ENCODE measurements around the gene ADAMTS2. TPM values are rescaled to one million over a fixed set of nuclear protein-coding genes. Genes with fewer than 3 reads are reported as not detected.

ADAMTS2 gene
- total and polyA plus RNA-seq, 2 of the 4 experiments (the other 2 are of a cell fraction): 19.0 to 58.8 TPM

- TF ChIP-seq, protein P1, sequence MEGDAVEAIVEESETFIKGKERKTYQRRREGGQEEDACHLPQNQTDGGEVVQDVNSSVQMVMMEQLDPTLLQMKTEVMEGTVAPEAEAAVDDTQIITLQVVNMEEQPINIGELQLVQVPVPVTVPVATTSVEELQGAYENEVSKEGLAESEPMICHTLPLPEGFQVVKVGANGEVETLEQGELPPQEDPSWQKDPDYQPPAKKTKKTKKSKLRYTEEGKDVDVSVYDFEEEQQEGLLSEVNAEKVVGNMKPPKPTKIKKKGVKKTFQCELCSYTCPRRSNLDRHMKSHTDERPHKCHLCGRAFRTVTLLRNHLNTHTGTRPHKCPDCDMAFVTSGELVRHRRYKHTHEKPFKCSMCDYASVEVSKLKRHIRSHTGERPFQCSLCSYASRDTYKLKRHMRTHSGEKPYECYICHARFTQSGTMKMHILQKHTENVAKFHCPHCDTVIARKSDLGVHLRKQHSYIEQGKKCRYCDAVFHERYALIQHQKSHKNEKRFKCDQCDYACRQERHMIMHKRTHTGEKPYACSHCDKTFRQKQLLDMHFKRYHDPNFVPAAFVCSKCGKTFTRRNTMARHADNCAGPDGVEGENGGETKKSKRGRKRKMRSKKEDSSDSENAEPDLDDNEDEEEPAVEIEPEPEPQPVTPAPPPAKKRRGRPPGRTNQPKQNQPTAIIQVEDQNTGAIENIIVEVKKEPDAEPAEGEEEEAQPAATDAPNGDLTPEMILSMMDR (conservative IDR thresholded peaks at IDR 0.05; ENCODE audit: low read depth, low read length): no peak
Observed at GRCh38 chr5:179343021-179343718, 2.1 kb downstream of the ADAMTS2 start (continued).

DNA sequence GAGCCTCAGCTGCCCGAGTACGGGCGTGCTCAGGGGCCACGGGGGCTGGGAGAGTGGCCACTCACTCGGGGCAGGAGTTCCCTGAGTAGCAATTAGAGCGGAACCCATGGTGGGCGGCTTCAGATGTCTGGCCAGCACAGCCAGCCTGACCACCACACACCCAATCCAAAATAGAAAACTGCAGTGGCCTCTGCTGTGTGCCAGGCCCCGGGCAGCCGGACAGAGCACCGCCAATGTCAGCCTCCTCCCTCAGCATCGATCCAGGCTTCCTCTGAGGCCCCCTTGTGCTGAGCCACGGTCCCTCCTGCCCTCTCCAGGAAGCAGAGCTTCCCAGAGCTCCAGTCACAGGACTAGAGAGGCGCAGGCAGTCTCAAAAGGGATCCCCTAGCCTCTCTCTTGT, 2.7 kb downstream of the ADAMTS2 start:
- Histone ChIP-seq H2BK15ac (ENCODE audit: low read depth, low read length) (no peak overlapping the region), H3K9ac (ENCODE audit: low read depth, low read length) (0 out of 2 replicates have a peak overlapping the region, but pooled peaks have one; percentile 9), H3K56ac (ENCODE audit: extremely low read depth, insufficient read depth, low read length) (no peak overlapping the region), H2BK20ac (ENCODE audit: low read depth, low read length) (no peak overlapping the region), H3K36me3 (ENCODE audit: control insufficient read depth, insufficient read depth, low read length) (peaks cover 8% of the 10 kb centered on the region; the same call in 1 of the 2 replicates), H4K5ac (ENCODE audit: low read depth, low read length) (no peak overlapping the region), H4K91ac (ENCODE audit: insufficient read depth, low read depth, low read length) (no peak overlapping the region), H3K9me3 (ENCODE audit: control insufficient read depth, insufficient read depth, low read length) (no peaks in the 10 kb centered on the region), H2BK120ac (ENCODE audit: low read depth, low read length) (no peak overlapping the region), H3K14ac (replicated peaks; ENCODE audit: low read depth, low read length) (no peak overlapping the region), H2AK5ac (ENCODE audit: low read depth, low read length) (peak overlapping the region; percentile 78; the same call in 1 of the 2 replicates), H2AFZ (replicated peaks; ENCODE audit: low read length, poor library complexity) (peak overlapping the region; percentile 65), H3K27me3 (ENCODE audit: control insufficient read depth, insufficient read depth, low read length) (no peaks in the 10 kb centered on the region), H3K9me1 (ENCODE audit: insufficient read depth, low read length) (peaks cover 4% of the 10 kb centered on the region), H3K79me1 (ENCODE audit: low read depth in 1 of 2, low read length in 2 of 2) (peaks cover 16 to 63% of the 10 kb centered on the region in 2 experiments), H2BK5ac (ENCODE audit: low read depth, low read length, poor library complexity, severe bottlenecking) (no peak overlapping the region), H4K20me1 (ENCODE audit: insufficient read depth, low read length) (peaks cover 43% of the 10 kb centered on the region), H4K8ac (ENCODE audit: low read depth in 2 of 2, low read length in 2 of 2) (peak overlapping the region in 1 of 2 experiments; percentile 12; a peak in 1 of 4 replicates), H2AK9ac (replicated peaks; ENCODE audit: low read depth, low read length, poor library complexity) (peak overlapping the region; percentile 96), H3K4me3 (ENCODE audit: insufficient read depth, low read depth, low read length) (no peak overlapping the region), H3K27ac (ENCODE audit: insufficient read depth, low read length) (no peak overlapping the region), H3K4ac (ENCODE audit: low read depth, low read length) (0 out of 2 replicates have a peak overlapping the region, but pooled peaks have one; percentile 55), H3K4me1 (ENCODE audit: control insufficient read depth, insufficient read depth, low read length) (peaks cover 15% of the 10 kb centered on the region), H3K23ac (ENCODE audit: low read depth, low read length) (peak overlapping the region; percentile 86), H3K4me2 (ENCODE audit: low read depth, low read length) (peak overlapping the region; percentile 85; the same call in 1 of the 2 replicates), H3K18ac (ENCODE audit: low read depth, low read length) (no peak overlapping the region)
- dilution Hi-C loops (cut with HindIII; ENCODE audit: low sequenced_read_pairs, unreplicated experiment): no loop called here
- peak; percentile 33 for ATAC-seq (ENCODE audit: low read depth)
- ChIA-PET CTCF (interaction anchor here (1.0 kb wide), 1 partner anchor 61 kb away, joined by 3 read pairs; no protein-coding TSS in a partner anchor), POLR2A (ENCODE audit: unreplicated experiment) (no interaction called here)
- intact Hi-C loops (cut with micrococcal nuclease): loop anchor here (1.0 to 5.0 kb wide), 3 partner anchors 82 to 175 kb away; no protein-coding TSS in a partner anchor
- in situ Hi-C loops (cut with MboI; ENCODE audit: low sequenced_read_pairs): loop anchor here (10.0 kb wide), 1 partner anchor 152 kb away; no protein-coding TSS in a partner anchor
- 54% methylated on average over 5 of the region's 13 CpGs; no CpG with 5 or more reads in 1 of the 2 experiments for WGBS, 2 experiments (ENCODE audit: extremely low coverage in 2 of 2, insufficient read length in 1 of 2)
- DNase-seq: peak; percentile 59
- BruUV-seq (replicated peaks): no TSS peak
- TF ChIP-seq SMC3 (IDR thresholded peaks at IDR 0.05; ENCODE audit: low read depth, low read length): peak; percentile 69
- no peak for TF ChIP-seq BHLHE40 (IDR thresholded peaks at IDR 0.05; ENCODE audit: low read depth, low read length)
- TF ChIP-seq RAD21 (IDR thresholded peaks at IDR 0.05; ENCODE audit: low read length): peak; percentile 69
- no peak for TF ChIP-seq MXI1 (IDR thresholded peaks at IDR 0.05; ENCODE audit: borderline replicate concordance, low read depth, low read length)
- TF ChIP-seq CEBPB (IDR thresholded peaks at IDR 0.05; ENCODE audit: low read depth, low read length): no peak
- TF ChIP-seq, protein P1 (conservative IDR thresholded peaks at IDR 0.05; ENCODE audit: low read depth, low read length): peak; percentile 59
- TF ChIP-seq ELK1 (IDR thresholded peaks at IDR 0.05; ENCODE audit: borderline replicate concordance, low read depth, low read length): no peak
